ENCODE data around the gene FHAD1.

DNA sequence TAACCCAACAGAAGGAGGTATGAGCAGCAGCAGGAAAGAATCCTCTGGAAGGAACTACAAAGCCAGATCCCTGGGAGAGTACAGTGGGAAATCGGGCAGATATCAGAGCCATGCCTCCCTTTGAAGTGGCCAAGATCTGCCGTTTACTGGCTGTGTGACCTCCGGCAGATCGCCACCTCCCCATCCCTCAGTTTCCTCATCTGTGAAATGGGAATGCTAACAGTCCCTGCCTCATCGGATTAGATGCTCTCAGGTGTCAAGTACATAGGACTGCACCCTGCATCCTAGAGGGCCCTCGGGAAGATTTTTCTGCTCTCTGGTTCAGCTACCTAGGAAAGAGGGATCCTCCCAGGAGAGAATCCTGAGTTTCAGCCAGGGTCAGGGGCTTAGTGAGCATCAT, 102.1 kb downstream of the FHAD1 start:
- TF ChIP-seq POLR2A (IDR thresholded peaks at IDR 0.05) (no peak), CTCF (IDR thresholded peaks at IDR 0.05) (no peak)
